HG02943 (cell line): ENCODE measurements around the gene PSMD1.
"Not testable (repeated sequence)": the region's sequence is repeated elsewhere in the genome, so short reads cannot be mapped to it uniquely, and the experiment has no call there.

Experiments
- ATAC-seq: cut with Tn5 transposase; IDR thresholded peaks from one replicate; pipeline ENCODE4 v1.9.1; 2021; ENCODE audit warnings: mild to moderate bottlenecking, low read depth, moderate library complexity; ENCODE audit not compliant: unreplicated experiment

PSMD1 gene

GRCh38 chr2:231181860-231182512 lies 125.3 kb downstream of the PSMD1 start:
- no peak for ATAC-seq

GRCh38 chr2:231182513-231182899 lies 125.8 kb downstream of the PSMD1 start:
- ATAC-seq, result no peak

- no peak for ATAC-seq
These were observed 127.2 kb downstream of the PSMD1 start for GRCh38 chr2:231183851-231184250.

GRCh38 chr2:231184319-231184718 lies 127.7 kb downstream of the PSMD1 start:
- no peak for ATAC-seq

GRCh38 chr2:231185050-231185725 lies 128.5 kb downstream of the PSMD1 start:
- ATAC-seq, result no peak

- ATAC-seq, result no peak
These were observed 129.2 kb downstream of the PSMD1 start for GRCh38 chr2:231185886-231186285.

- ATAC-seq, result no peak
These were observed 129.7 kb downstream of the PSMD1 start for GRCh38 chr2:231186325-231186724.

- ATAC-seq, result no peak
These were observed 131.3 kb downstream of the PSMD1 start for GRCh38 chr2:231187736-231188505.

GRCh38 chr2:231188506-231189170 lies 132.0 kb downstream of the PSMD1 start:
- no peak for ATAC-seq

- ATAC-seq, result no peak
These were observed 132.5 kb downstream of the PSMD1 start for GRCh38 chr2:231189171-231189530.

- ATAC-seq, result no peak
These were observed 133.2 kb downstream of the PSMD1 start for GRCh38 chr2:231189571-231190495.

GRCh38 chr2:231190531-231191197 lies 134.0 kb downstream of the PSMD1 start:
- ATAC-seq, result no peak

GRCh38 chr2:231191896-231192872 lies 135.5 kb downstream of the PSMD1 start:
- ATAC-seq, result no peak

- no peak for ATAC-seq
These were observed 136.5 kb downstream of the PSMD1 start for GRCh38 chr2:231193216-231193615.

- no peak for ATAC-seq
These were observed 139.9 kb downstream of the PSMD1 start for GRCh38 chr2:231196592-231196991.

- ATAC-seq, result not testable (repeated sequence)
These were observed 140.5 kb downstream of the PSMD1 start for GRCh38 chr2:231197196-231197595.

GRCh38 chr2:231197706-231198290 lies 141.1 kb downstream of the PSMD1 start:
- no peak for ATAC-seq
